GM04503 (cell line): ENCODE measurements around the gene NOVA1.
"Not testable (repeated sequence)": the region's sequence is repeated elsewhere in the genome, so short reads cannot be mapped to it uniquely, and the experiment has no call there.

ENCODE experiments used
- DNase-seq: peaks from one replicate; pipeline ENCODE4 v3.0.0-alpha.2; 2012; ENCODE audit warnings: low read depth

The NOVA1 gene, protein sequence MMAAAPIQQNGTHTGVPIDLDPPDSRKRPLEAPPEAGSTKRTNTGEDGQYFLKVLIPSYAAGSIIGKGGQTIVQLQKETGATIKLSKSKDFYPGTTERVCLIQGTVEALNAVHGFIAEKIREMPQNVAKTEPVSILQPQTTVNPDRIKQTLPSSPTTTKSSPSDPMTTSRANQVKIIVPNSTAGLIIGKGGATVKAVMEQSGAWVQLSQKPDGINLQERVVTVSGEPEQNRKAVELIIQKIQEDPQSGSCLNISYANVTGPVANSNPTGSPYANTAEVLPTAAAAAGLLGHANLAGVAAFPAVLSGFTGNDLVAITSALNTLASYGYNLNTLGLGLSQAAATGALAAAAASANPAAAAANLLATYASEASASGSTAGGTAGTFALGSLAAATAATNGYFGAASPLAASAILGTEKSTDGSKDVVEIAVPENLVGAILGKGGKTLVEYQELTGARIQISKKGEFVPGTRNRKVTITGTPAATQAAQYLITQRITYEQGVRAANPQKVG

DNA sequence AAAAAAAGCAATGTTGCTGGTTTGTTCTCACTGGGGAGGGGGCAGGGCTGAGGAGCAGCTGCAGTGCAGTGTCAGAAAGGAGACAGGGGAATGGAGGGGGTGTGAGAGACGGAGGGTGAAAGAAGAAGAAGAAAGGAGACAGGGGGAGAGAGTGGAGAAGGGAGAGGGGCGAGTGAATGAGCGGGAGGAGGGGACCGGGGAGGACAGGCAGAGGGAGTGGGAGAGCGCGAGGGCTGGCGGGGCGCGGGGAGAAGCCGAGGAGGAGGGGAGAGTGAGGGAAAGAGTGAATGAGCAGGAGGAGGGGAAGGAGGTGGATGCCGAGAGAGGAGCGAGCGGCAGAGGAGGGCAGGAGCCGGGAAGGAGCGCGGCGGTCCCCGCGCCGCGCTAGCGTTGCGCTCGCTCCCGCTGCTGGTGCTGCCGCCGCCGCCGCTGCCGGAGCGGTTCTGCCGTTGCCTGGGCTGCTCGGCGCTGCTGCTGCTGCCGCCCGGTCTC lies at the start of gene NOVA1:
NOVA1 (minus strand) TSS at position 445 of the 492 bp plus-strand sequence. CDS start 597 bp downstream, outside the sequence.
- DNase-seq, result no peak

- DNase-seq, result not testable (repeated sequence)
These were observed 47.2 kb upstream of the NOVA1 start for GRCh38 chr14:26645057-26645456.

- no peak for DNase-seq
These were observed 38.7 kb upstream of the NOVA1 start for GRCh38 chr14:26636561-26636960.

GRCh38 chr14:26634946-26635345 lies 37.1 kb upstream of the NOVA1 start:
- DNase-seq, result not testable (repeated sequence)

- no peak for DNase-seq
These were observed 28.4 kb upstream of the NOVA1 start for GRCh38 chr14:26626256-26626655.

DNA sequence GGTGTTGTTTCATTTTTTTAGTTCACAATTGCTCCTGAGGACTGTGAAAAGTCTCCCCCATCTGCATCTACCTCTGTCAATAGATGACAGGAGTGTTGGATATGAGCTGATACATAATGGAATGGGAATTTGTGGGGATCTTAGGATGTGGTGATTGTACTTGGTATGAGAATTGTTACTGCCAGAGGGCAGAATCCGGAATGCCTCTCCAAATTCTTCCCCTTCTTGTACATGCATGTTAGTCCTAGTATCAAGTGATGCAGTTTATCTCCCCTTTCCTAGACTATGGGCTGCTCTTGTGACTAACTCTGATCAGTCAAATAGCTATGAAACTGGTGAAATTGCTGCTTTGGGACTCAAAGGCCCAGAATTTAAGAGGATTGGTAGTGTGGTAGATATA lies 24.8 kb upstream of the NOVA1 start:
- DNase-seq, result no peak

DNA sequence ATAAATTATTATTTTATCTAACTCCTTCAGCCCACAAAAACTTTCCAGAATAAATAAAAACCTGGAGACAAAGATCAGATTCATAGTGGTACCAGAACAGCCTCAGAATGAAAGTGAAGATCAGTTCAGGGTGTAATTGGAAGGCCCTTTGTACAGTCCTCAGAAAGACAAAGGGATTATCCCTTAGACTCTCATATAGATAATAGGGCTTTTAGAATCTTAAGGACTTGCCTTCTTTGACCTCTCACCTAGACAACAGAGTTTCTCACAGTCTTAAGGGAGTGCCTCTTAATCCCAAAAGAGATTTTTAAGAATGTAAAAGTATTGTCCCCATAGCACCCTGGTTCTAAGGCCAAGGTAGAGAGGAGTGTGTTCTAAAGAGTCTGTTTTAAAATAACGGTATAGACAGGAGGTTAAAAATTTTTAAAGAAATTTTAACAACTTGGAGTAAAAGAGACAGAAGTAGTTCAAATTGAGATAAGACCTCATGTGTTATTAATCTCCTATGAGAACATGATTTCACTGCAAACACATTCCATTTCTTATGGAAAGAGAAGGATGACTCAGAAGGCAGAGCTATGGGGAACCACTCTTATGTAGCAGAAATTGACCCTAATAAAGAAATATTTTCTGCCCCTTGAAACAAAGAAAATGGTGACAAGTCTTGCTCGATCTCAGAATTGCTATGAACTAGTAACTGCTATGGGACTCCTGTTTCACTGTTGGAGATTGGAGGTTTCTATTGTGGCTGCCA lies 24.2 kb upstream of the NOVA1 start:
- DNase-seq, result no peak

DNA sequence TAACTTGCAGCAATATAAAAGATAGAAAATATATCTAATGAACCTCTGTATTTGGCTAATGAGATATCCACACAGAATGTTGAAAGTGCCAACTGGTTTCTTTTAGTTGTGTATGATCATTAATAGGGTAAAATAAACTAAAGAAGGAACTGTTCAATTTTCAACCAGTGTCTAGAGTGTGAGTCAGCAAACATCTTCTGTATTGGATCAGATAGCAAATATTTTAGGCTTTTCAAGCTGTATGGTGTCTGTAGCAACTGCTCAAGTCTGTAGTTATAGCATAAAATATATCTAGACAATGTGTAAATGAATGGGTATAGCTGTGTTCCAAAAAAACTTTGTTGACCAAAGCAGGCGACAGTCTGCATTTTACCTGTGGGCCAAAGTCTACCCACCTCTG lies 23.5 kb upstream of the NOVA1 start:
- no peak for DNase-seq

GRCh38 chr14:26611259-26611658 lies 13.4 kb upstream of the NOVA1 start:
- no peak for DNase-seq

- DNase-seq, result no peak
These were observed 9.0 kb upstream of the NOVA1 start for GRCh38 chr14:26606729-26607312.

GRCh38 chr14:26605602-26606001 lies 7.8 kb upstream of the NOVA1 start:
- no peak for DNase-seq

- DNase-seq, result no peak
These were observed 5.1 kb upstream of the NOVA1 start for GRCh38 chr14:26602902-26603301.

- DNase-seq, result no peak
These were observed 4.0 kb upstream of the NOVA1 start for GRCh38 chr14:26601856-26602255.

DNA sequence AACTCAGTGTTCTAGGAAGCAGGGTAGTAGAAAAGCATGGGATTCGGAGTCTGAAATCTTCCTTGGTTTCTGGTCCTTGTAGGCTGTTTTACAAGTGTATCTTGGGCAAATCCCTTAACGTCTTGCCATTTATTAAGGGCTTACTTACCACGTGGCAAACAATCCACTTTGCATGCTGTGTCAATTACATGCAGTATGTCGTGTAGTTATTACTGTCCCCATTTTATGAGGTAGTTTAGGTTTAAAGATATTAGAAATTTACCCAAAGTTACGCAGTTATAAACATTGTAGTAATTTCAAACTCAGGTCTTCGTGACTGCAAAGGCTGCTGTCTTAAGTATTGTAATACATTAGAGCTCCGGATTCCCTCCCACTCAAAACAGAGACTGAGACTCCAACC lies 1.5 kb upstream of the NOVA1 start:
- DNase-seq, result no peak

GRCh38 chr14:26598672-26599131 lies 869 bp upstream of the NOVA1 start:
- no peak for DNase-seq

DNA sequence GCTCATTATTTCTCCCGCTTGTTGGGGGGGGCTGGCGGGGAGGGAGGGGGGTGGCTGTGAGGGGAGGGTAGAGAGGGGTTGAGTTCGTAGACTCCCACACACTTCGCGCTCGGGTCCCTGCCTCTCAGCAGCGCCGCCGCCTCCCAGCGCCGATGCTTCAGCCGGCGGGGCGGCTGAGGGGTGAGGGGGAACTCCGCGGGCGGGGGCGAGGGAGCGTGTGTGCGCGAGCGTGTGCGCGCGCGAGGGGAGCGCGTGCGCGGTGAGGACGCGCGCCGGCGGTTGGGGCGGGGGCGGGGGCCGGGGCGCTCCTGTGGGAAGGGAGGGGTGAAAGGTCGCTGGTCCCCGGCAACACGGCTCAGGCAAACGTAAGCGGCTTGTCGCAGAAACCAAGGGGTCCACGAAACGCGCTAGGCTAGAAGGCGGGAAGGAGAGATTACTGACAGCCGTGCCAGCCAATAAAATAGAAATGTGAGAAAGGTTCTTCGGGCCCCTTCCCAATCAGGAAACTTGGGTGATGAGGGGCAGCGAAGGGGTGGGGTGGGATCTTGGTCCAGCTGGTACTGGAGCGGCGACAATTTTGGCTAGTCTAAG lies 343 bp upstream of the NOVA1 start:
- DNase-seq, result no peak

DNA sequence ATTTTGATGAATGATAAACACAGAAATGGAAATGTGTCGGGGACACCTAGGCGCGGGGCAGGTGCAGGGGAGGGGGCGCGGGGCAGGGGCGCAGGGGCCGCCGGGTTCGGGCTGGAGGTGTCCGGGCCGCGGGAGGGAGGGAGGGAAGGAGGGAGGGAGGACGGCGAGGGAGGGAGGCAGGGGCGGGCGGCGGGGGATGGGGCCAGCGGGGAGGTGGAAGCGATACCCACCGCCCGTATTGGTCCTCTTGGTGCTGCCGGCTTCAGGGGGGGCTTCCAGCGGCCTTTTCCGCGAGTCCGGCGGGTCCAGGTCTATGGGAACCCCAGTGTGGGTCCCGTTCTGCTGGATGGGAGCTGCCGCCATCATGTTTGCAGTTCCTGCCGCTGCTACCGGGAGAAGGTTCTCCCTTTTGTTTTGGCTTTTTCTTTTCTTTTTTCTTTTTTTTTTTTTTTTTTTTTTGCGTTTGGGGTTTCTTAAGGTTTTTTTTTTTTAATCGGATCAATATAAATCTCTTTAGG lies 703 bp downstream of the NOVA1 start:
- DNase-seq, result no peak

GRCh38 chr14:26596543-26597061 lies 1.2 kb downstream of the NOVA1 start:
- DNase-seq, result no peak

GRCh38 chr14:26595926-26596542 lies 1.8 kb downstream of the NOVA1 start:
- no peak for DNase-seq

- no peak for DNase-seq
These were observed 2.9 kb downstream of the NOVA1 start for GRCh38 chr14:26594756-26595545.
